Heart left ventricle (tissue), 13 donors: Measurements from ENCODE around the gene MAML2.

Experiments
- CTCF ChIP-seq, 12 donors: fragments of 200-600 bp; sonication (generic) in 4 of 12; IDR thresholded peaks; one replicate each; pipeline versions ENCODE4 v1.5.0 to v1.8.0; 2018 to 2022; ENCODE audit warnings: antibody characterized with exemption in 12 of 12, mild to moderate bottlenecking in 5 of 12
- POLR2A ChIP-seq, 2 donors: fragments of 450-650 bp; IDR thresholded peaks; one replicate each; pipeline ENCODE4 v1.6.1; 2017; ENCODE audit warnings: antibody characterized with exemption in 2 of 2, mild to moderate bottlenecking in 2 of 2, moderate library complexity in 2 of 2
- donor health status: ischemic (EF 13 %, LVEDD 7.1; RV severe dilation, severe dysfunction).
- donor health status: DM: no; HTN: yes; CAD: no.
- donor health status: DM: no; HTN: no; CAD: no.
- donor health status: ischemic (EF 25% LVEDD 6.9; RV normal size, moderate dysfunction).
- donor health status: ischemic (EF 25% LVEDD 5.7; RV mildly dilated, moderate dysfunction).
- donor health status: ischemic (EF 35%, LVEDD 5.7; RV mildly dilated, moderate dysfunction).
- donor health status: nonischemic (EF 11% LVEDD 7.7; RV severe dilation, severe dysfunction).
- donor health status: DM: yes; HTN: yes; CAD: no.
- donor health status: PGD.
- donor health status: ischemic (EF 29% LVEDD 5.4; RV normal size, mild dysfunction).
- donor health status: nonischemic (EF 23%, LVEDD 6.1; RV moderate dilation, normal function).

GRCh38 chr11:96116376-96116775 lies 226.6 kb downstream of the MAML2 start:
- TF ChIP-seq CTCF (IDR thresholded peaks at IDR 0.05): no peak
- no peak for TF ChIP-seq POLR2A (IDR thresholded peaks at IDR 0.05)
